Glomerular visceral epithelial cell (primary cell): Measurements from ENCODE around the gene EHBP1.
"Not testable (repeated sequence)": the region's sequence is repeated elsewhere in the genome, so short reads cannot be mapped to it uniquely, and the experiment has no call there.

ENCODE experiments used
- DNase-seq: peaks from one replicate; pipeline ENCODE4 v3.0.0-alpha.2; 2016; ENCODE audit errors: extremely low spot score

EHBP1 gene

DNA sequence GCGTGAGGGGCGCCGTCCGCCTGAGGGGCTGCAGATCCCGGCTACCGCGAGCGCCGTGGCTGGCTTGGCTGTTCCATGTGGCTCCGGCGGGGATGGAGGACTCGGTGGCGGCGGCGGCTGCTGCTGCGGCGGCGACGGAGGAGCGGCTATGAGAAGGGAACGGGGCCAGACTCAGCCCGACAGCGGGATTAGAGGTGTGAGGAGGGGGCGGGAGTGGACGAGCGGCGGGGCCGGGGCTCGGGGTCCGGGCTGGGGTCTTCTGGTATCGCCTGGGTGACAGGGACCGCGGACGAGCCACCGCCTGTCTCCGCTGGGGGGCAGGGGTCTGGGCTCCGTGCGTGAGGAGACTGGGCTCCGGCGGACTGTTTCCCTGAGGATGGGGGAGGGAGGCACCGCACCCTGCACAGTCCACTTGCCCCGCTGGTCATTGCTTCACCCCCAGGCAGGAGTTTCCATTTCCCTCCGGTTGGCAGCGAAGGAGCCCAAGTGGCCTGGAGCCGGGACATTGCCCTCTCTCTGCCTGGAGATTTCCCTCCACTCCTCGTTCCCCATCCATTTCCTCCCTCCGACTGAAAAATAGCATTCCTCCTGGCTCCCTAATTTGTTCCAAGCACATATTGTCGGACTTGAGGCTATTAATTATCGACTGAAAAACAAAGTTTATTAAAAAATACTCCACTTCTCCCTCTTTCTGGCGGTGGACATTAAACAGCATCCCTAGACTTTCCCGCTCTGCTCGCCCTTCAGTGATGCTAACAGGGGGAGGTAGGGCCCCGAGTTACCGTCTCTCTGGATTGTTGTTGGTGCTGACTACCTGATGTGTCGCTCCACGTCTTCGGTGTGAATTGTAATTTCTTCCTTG is 577 bp downstream of the EHBP1 start:
- DNase-seq, result peak; percentile 52

GRCh38 chr2:62706721-62707521 is 1.4 kb downstream of the EHBP1 start:
- DNase-seq, result no peak

DNA sequence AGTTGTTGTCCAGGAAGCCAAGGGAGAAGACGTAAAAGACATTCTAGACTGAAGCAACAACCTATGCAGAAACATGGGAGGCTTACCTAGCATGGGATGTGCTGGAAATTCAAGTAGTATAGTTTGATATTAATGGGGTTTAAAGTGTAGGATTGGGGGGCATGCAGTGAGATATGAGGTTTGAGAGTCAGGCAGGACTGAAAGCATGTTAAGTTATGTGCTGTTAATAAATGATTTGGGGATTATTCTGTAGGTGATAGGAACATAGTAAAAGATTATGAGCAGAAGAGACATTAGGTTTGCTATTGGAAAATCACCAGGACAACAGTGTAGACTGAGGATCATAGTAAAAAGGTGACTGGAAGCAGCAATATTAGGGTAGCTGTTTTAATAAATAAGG is 3.2 kb downstream of the EHBP1 start:
- DNase-seq, result no peak

- DNase-seq, result no peak
Observed at GRCh38 chr2:62711832-62712494, 6.5 kb downstream of the EHBP1 start.

DNA sequence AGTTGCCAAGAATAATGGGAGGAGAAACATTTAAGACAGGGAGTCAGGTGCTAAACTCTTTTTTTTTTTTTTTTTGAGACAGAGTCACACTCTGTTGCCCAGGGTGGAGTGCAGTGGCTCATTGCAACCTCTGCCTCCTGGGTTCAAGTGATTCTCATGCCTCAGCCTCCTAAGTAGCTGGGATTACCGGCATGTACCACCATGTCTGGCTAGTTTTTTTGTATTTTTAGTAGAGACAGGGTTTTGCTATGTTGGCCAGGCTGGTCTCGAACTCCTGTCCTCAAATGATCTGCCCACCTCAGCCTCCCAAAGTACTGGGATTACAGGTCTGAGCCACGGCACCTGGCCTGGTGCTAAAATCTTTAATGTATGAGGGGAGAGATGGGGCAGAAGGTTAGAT is 7.7 kb downstream of the EHBP1 start:
- DNase-seq, result not testable (repeated sequence)

DNA sequence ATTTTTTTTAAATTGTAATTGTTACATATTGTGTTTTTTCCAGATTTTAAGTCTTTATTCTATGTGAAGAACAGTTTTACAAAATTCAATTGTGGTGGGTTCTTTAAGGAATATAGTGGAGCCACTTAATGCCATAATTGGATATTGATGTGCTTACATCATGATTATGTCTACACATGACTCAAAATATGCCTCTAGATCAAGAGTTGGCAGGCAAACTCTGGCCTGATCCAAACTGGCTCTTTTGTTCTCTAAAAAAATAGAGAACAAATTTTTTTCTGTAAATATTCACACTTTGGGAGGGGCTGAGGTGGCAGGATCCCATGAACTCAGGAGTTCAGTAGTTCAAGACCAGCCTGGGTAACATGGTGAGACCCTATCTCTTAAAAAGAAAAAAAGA is 8.3 kb downstream of the EHBP1 start:
- DNase-seq, result no peak

- DNase-seq, result no peak
Observed at GRCh38 chr2:62716768-62717167, 11.3 kb downstream of the EHBP1 start.

- DNase-seq, result no peak
Observed at GRCh38 chr2:62717503-62718081, 12.1 kb downstream of the EHBP1 start.

- DNase-seq, result no peak
Observed at GRCh38 chr2:62718225-62718822, 12.8 kb downstream of the EHBP1 start.

GRCh38 chr2:62719757-62720156 is 14.2 kb downstream of the EHBP1 start:
- DNase-seq, result no peak

GRCh38 chr2:62722679-62723078 is 17.2 kb downstream of the EHBP1 start:
- DNase-seq, result no peak

- no peak for DNase-seq
Observed at GRCh38 chr2:62723253-62723652, 17.7 kb downstream of the EHBP1 start.

DNA sequence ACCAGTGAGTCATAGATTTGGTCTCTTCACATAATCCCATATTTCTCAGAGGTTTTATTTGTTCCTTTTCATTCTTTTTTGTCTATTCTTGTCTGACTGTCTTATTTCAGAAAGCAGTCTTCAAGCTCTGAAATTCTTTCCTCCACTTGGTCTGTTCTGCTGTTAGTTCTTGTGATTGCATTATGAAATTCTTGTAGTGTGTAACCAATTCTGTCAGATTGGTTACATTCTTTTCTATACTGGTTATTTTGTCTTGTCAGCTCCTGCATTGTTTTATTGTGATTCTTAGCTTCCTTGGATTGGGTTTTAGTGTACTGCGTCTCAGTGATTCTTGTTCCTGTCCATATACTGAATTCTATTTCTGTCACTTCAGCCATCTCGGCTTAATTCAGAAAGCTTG is 18.6 kb downstream of the EHBP1 start:
- no peak for DNase-seq

GRCh38 chr2:62724886-62725711 is 19.6 kb downstream of the EHBP1 start:
- no peak for DNase-seq

- no peak for DNase-seq
Observed at GRCh38 chr2:62725712-62726055, 20.2 kb downstream of the EHBP1 start.

- no peak for DNase-seq
Observed at GRCh38 chr2:62727259-62727867, 21.9 kb downstream of the EHBP1 start.

DNA sequence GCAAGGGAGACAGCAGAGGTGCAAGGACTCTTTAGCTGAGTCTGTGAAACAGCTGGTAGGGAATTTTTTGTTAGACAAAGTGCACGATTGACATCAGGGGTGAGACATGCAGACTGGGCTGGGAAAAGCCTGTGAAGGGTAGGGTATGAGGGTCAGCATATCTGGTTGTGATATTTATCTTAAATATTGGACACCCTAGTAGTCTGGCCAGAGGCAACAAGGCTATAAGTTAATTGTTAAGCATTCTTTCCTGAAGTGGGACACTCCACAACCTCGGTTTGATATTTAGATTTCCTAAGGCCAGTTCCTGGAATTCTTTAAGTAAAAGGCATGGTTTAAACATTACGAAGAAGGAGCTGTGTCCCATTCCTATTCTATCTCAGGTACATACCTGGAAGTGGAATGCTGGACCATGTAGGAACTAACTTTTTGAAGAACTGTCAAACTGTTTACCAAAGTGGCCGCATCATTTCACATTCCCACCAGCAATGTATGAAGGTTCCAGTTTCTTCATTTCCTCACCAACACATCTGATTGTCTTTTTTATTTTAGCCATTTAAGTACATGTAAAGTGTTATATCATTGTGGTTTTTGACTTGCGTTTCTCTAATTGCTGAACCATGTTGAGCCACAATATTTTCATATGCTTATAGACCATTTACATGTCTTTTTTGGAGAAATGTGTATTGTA is 22.5 kb downstream of the EHBP1 start:
- DNase-seq, result no peak

DNA sequence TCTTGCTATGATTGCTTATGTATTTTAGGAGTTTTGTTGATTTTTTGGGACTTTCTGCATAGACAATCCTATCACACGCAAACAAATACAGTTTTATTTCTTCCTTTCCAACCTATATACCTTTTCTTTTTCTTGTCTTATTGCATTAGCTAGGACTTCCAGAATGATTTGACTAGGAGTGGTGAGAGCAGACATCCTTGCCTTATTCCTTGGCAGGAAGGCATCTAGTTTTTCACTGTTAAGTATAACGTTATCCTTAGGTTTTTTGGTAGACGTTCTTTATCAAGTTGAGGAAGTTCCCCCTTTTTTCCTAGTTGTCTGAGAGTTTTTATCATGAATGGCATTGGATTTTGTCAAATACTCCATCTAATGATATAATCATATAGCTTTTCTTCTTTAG is 25.8 kb downstream of the EHBP1 start:
- DNase-seq, result no peak

- no peak for DNase-seq
Observed at GRCh38 chr2:62732262-62732777, 26.8 kb downstream of the EHBP1 start.

GRCh38 chr2:62733546-62733945 is 28.0 kb downstream of the EHBP1 start:
- no peak for DNase-seq
